Left hindlimb (tissue), 1 donor: ENCODE measurements around the gene SERPINB1.

Experiments used
- DNase-seq: peaks from one replicate; pipeline ENCODE4 v3.0.0-alpha.2; 2018

The SERPINB1 gene

DNA sequence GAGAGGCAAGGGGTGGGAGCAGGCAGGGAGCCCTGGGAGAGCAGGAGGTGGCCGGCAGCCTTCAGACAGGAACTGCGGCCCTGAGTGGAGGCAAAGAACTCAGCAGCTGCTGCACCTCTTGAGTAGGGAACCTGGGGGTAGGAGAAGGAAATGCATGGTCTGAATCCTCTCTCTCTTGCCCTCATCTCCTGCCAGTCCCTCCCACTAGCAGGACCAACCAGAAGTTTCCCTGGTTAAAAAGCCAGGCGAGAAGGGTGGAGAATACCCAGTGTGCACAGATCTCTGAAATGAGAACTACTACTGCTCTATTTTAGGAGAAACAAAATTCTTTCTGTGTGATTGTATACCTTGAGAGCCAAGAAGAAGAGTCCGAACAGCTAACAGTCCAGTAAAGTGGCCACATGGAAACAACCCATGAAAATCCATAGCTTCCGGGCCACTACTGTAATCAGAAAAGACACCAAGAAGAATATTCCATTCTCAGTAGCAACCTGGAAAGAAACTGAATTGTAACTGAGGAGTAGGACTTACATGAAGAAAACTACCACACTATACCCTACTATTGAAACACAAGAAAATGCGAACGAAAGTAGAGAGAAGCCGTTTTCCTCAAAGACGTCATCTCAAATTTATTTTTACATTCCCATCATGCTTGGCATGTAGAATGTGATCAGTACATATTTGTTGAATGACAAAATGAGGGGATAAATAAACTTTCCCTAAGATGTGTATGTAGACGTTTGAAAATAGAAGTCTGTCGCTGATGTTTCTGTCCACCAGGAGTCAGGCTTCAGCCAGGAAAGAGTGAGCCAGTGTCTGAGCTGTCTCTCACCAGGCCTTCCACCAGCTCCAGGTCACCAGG, 50.8 kb downstream of the SERPINB1 start:
- DNase-seq: peak; percentile 59

DNA sequence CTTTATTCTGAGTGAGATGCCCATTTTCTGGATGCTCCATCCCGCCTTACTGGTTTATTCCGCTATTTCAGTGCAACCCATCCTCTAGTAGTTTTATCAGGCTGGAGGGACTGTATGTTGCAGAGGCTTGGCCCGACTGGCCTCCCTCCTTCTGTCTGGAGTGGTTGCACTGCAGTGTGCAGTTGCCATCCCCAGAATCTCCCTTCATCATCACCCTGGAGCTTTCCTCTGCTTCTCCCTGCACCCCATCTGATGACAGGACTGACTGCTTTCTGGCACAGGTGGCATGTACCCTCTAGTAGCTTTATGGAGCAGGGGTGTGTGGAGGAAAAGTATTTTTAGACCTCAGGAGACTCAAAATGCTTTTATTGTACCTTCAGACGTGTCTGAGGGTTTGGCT, 55.4 kb downstream of the SERPINB1 start:
- DNase-seq: no peak

- no peak for DNase-seq
These were observed 56.7 kb downstream of the SERPINB1 start for GRCh38 chr6:2784930-2785329.

DNA sequence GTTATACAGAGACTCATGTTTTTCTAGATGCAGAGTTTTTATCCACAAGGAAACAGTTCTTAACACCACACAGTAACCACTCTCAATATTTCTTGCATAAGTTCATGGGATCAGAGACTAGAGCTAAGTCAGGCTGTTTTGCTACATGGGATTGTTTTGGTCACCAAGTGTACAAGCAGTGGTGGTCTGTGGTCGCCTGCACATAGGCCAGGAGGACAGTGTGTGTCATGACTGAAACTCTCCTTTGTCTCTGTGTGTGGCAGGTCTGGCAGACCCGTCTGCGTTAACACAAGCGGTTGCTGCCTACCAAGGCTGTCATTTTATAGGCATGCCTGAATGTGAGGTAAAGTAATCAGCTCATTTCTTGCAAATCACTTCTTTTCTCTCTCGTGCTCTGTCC, 57.6 kb downstream of the SERPINB1 start:
- DNase-seq: no peak

- DNase-seq: no peak
These were observed 58.3 kb downstream of the SERPINB1 start for GRCh38 chr6:2783188-2783963.

- DNase-seq: no peak
These were observed 58.9 kb downstream of the SERPINB1 start for GRCh38 chr6:2782825-2783187.

- no peak for DNase-seq
These were observed 59.3 kb downstream of the SERPINB1 start for GRCh38 chr6:2782356-2782708.
